Liver (tissue), 3 donors: ENCODE measurements around the gene SARDH.

Experiments used
- SP1 ChIP-seq: IDR thresholded peaks from 2 replicates; pipeline ENCODE4 v1.6.1; 2018; ENCODE audit warnings: antibody characterized with exemption, mild to moderate bottlenecking
- TF ChIP-seq, protein P1 (sequence below): fragments of 150-350 bp; IDR thresholded peaks from 2 replicates; pipeline ENCODE4 v1.5.1; 2017; ENCODE audit warnings: improper control_type of control experiment, low read depth, low read length; ENCODE audit not compliant: missing input control
- TF ChIP-seq, protein P2 (sequence below): IDR thresholded peaks from 2 replicates; pipeline ENCODE4 v1.6.1; 2016; ENCODE audit warnings: antibody characterized with exemption
- TF ChIP-seq, protein P3 (sequence below): IDR thresholded peaks from 2 replicates; pipeline ENCODE4 v1.6.1; 2016; ENCODE audit warnings: antibody characterized with exemption, mild to moderate bottlenecking
- TF ChIP-seq, protein P4 (sequence below): IDR thresholded peaks from 2 replicates; pipeline ENCODE4 v1.6.1; 2016; ENCODE audit warnings: antibody characterized with exemption
- TF ChIP-seq, protein P5 (sequence below): IDR thresholded peaks from 2 replicates; pipeline ENCODE4 v1.6.1; 2016; ENCODE audit warnings: antibody characterized with exemption
- donor health status: healthy.
- donor health status: healthy.

DNA sequence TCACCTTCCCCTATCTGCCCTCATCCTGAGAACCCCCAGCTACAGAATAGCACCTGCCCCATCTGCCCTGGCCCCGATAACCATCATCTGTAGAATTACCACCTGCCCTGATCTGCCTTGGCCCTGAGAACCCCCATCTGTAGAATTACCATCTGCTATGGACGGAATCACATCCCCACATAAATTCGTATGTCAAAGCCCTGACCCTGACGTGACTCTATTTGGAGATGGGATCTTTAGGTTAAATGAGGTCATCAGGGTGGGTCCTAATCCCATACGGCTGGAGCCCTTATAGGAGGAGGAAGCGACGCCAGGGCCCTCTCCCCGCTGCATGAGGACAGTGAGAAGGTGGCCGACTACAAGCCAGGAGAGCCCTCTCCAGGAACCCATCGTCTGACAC is 32.6 kb downstream of the SARDH start:
- no peak for TF ChIP-seq SP1
- TF ChIP-seq, protein P1, sequence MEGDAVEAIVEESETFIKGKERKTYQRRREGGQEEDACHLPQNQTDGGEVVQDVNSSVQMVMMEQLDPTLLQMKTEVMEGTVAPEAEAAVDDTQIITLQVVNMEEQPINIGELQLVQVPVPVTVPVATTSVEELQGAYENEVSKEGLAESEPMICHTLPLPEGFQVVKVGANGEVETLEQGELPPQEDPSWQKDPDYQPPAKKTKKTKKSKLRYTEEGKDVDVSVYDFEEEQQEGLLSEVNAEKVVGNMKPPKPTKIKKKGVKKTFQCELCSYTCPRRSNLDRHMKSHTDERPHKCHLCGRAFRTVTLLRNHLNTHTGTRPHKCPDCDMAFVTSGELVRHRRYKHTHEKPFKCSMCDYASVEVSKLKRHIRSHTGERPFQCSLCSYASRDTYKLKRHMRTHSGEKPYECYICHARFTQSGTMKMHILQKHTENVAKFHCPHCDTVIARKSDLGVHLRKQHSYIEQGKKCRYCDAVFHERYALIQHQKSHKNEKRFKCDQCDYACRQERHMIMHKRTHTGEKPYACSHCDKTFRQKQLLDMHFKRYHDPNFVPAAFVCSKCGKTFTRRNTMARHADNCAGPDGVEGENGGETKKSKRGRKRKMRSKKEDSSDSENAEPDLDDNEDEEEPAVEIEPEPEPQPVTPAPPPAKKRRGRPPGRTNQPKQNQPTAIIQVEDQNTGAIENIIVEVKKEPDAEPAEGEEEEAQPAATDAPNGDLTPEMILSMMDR: no peak
- TF ChIP-seq, protein P2, sequence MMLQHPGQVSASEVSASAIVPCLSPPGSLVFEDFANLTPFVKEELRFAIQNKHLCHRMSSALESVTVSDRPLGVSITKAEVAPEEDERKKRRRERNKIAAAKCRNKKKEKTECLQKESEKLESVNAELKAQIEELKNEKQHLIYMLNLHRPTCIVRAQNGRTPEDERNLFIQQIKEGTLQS: no peak
- TF ChIP-seq, protein P3, sequence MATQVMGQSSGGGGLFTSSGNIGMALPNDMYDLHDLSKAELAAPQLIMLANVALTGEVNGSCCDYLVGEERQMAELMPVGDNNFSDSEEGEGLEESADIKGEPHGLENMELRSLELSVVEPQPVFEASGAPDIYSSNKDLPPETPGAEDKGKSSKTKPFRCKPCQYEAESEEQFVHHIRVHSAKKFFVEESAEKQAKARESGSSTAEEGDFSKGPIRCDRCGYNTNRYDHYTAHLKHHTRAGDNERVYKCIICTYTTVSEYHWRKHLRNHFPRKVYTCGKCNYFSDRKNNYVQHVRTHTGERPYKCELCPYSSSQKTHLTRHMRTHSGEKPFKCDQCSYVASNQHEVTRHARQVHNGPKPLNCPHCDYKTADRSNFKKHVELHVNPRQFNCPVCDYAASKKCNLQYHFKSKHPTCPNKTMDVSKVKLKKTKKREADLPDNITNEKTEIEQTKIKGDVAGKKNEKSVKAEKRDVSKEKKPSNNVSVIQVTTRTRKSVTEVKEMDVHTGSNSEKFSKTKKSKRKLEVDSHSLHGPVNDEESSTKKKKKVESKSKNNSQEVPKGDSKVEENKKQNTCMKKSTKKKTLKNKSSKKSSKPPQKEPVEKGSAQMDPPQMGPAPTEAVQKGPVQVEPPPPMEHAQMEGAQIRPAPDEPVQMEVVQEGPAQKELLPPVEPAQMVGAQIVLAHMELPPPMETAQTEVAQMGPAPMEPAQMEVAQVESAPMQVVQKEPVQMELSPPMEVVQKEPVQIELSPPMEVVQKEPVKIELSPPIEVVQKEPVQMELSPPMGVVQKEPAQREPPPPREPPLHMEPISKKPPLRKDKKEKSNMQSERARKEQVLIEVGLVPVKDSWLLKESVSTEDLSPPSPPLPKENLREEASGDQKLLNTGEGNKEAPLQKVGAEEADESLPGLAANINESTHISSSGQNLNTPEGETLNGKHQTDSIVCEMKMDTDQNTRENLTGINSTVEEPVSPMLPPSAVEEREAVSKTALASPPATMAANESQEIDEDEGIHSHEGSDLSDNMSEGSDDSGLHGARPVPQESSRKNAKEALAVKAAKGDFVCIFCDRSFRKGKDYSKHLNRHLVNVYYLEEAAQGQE: no peak
- TF ChIP-seq, protein P4, sequence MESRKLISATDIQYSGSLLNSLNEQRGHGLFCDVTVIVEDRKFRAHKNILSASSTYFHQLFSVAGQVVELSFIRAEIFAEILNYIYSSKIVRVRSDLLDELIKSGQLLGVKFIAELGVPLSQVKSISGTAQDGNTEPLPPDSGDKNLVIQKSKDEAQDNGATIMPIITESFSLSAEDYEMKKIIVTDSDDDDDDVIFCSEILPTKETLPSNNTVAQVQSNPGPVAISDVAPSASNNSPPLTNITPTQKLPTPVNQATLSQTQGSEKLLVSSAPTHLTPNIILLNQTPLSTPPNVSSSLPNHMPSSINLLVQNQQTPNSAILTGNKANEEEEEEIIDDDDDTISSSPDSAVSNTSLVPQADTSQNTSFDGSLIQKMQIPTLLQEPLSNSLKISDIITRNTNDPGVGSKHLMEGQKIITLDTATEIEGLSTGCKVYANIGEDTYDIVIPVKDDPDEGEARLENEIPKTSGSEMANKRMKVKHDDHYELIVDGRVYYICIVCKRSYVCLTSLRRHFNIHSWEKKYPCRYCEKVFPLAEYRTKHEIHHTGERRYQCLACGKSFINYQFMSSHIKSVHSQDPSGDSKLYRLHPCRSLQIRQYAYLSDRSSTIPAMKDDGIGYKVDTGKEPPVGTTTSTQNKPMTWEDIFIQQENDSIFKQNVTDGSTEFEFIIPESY: no peak
- TF ChIP-seq, protein P5, sequence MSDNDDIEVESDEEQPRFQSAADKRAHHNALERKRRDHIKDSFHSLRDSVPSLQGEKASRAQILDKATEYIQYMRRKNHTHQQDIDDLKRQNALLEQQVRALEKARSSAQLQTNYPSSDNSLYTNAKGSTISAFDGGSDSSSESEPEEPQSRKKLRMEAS: no peak
